Ovary (tissue), 9 donors: ENCODE data around the gene STAT6. TPM values are rescaled to one million over a fixed set of nuclear protein-coding genes. Genes with fewer than 3 reads are reported as not detected.

ENCODE experiments used
- DNase-seq, 5 donors: peaks; one replicate each; pipeline ENCODE4 v3.0.0-alpha.2; 2019 to 2020
- H3K27ac ChIP-seq, 2 donors: fragments of 200-600 bp; one replicate each; pipeline versions ENCODE4 v1.5.1 to v1.8.0; 2019 to 2022
- H3K27me3 ChIP-seq: fragments of 200-600 bp; one replicate; pipeline ENCODE4 v1.8.0; 2022
- H3K36me3 ChIP-seq: fragments of 200-600 bp; sonication (generic); one replicate; pipeline ENCODE4 v1.5.1; 2019
- H3K4me1 ChIP-seq: one replicate; pipeline ENCODE4 v1.8.1; 2013; ENCODE audit warnings: mild to moderate bottlenecking, moderate library complexity; ENCODE audit not compliant: insufficient read depth
- H3K4me3 ChIP-seq: fragments of 200-600 bp; sonication (generic); one replicate; pipeline ENCODE4 v1.5.1; 2017
- H3K9me3 ChIP-seq, 2 donors: fragments of 200-600 bp in 1 of 2; sonication (generic) in 1 of 2; one replicate each; pipeline versions ENCODE4 v1.5.1 to v1.8.1; 2013 to 2019; ENCODE audit warnings: mild to moderate bottlenecking in 1 of 2, moderate library complexity in 1 of 2
- CTCF ChIP-seq, 3 donors: fragments of 450-650 bp in 2 of 3; fragments of 200-600 bp in 1 of 3; IDR thresholded peaks; one replicate each; pipeline versions ENCODE4 v1.5.1 to v1.8.0; 2016 to 2022; ENCODE audit warnings: antibody characterized with exemption in 3 of 3, mild to moderate bottlenecking in 1 of 3
- EP300 ChIP-seq: sonication (generic); formaldehyde crosslinking; IDR thresholded peaks from one replicate; pipeline ENCODE4 v1.6.1; 2017; ENCODE audit warnings: antibody characterized with exemption
- POLR2A ChIP-seq: fragments of 450-650 bp; IDR thresholded peaks from one replicate; pipeline ENCODE4 v1.6.1; 2017; ENCODE audit warnings: antibody characterized with exemption, mild to moderate bottlenecking, moderate library complexity
- WGBS, 3 donors: extraction: QIAGEN DNeasy Blood & Tissue Kit in 1 of 3; methylation state at CpG; one replicate each; pipeline versions ENCODE4 v1.1.5 to v1.1.7; 2013 to 2017; 5-methylcytosine and 5-hydroxymethylcytosine counted together
- intact Hi-C, 4 donors: fragments of 100-400 bp; cut with DNase I; formaldehyde crosslinking; loops; one replicate each; pipeline versions ENCODE4 v1.11.0 to v1.15.1; 2022 to 2023
- polyA plus RNA-seq, 2 donors: library from polyadenylated mRNA; stranded (reverse); fragments of 200-250 nt in 1 of 2; fragments of 350-450 nt in 1 of 2; fragmentation: Illumina TruSeq in 1 of 2; extraction: RNeasy Lipid Tissue Mini Kit (QIAGEN cat#74804) in 1 of 2; gene quantifications; one replicate each; pipeline ENCODE4 v1.2.3, GENCODE V29; 2013 to 2014
- total RNA-seq, 7 donors: library from RNA; depleted of rRNA in 2 of 7; stranded (reverse); fragments of >200 nt in 2 of 7; fragmentation: NEBNext Ultra II Directional in 3 of 7; extraction: Animal tissue kit (Norgen Biotek cat#: 25700) in 3 of 7; gene quantifications; one replicate each; pipeline versions ENCODE4 v1.1.0 to v1.2.4, GENCODE V29; 2016 to 2023
- donor health status: DM: no; HTN: no; CAD: no; lungs with moderate emphysema.
- donor health status: DM: no; HTN: no; CAD: no.
- donor health status: Bipolar disorder and iron deficiency.
- donor health status: DM: yes; HTN: yes; CAD: no.
- donor health status: DM: no; HTN: no; CAD: no.
- donor health status: DM: yes; HTN: yes; CAD: no.

The STAT6 gene
- total and polyA plus RNA-seq, 9 donors = 67.4 to 211 (median 166) TPM

GRCh38 chr12:57046086-57046791 is 64.9 kb downstream of the STAT6 start:
- WGBS, 3 donors = 59 to 67% (median 64%) methylated on average over 6 of the region's 6 CpGs
- DNase-seq = no peak
- no peak for TF ChIP-seq EP300
- TF ChIP-seq POLR2A = no peak
- no peak for TF ChIP-seq CTCF (IDR thresholded peaks at IDR 0.05)
- Histone ChIP-seq H3K4me3 (no peak overlapping the region), H3K27ac (no peak overlapping the region), H3K36me3 (no peaks in the 10 kb centered on the region), H3K9me3 (no peaks in the 10 kb centered on the region), H3K27me3 (no peaks in the 10 kb centered on the region), H3K4me1 (no peaks in the 10 kb centered on the region)
- intact Hi-C loops = no loop called here

Other genes with a start within 250 kb of the STAT6 start
- gene SDR9C7, start 177.0 kb downstream of the STAT6 start, total RNA-seq = under 1 TPM in 3 of 7 donors, not detected in 4; 0.10 to 0.25 (median 0.25) TPM
- under 1 TPM in 1 of 2 donors, not detected in 1; 0.07 TPM for gene SDR9C7, start 177.0 kb downstream of the STAT6 start, polyA plus RNA-seq
- under 1 TPM; 0.24 to 0.64 (median 0.45) TPM for gene RDH16, start 153.8 kb downstream of the STAT6 start, total RNA-seq
- under 1 TPM; 0.22 to 0.34 TPM for gene RDH16, start 153.8 kb downstream of the STAT6 start, polyA plus RNA-seq
- 10 to 100 TPM in 1 of 7 donors, 1 to 10 TPM in 6; 3.3 to 10.4 (median 7.4) TPM for gene ZBTB39, start 104.8 kb downstream of the STAT6 start, total RNA-seq
- 1 to 10 TPM; 2.9 to 7.1 TPM for gene ZBTB39, start 104.8 kb downstream of the STAT6 start, polyA plus RNA-seq
- not detected for gene TAC3, start 94.8 kb downstream of the STAT6 start, total RNA-seq
- gene TAC3, start 94.8 kb downstream of the STAT6 start, polyA plus RNA-seq = 1 to 10 TPM in 1 of 2 donors, under 1 TPM in 1; 0.40 to 2.2 TPM
- gene MYO1A, start 61.2 kb downstream of the STAT6 start, total RNA-seq = 1 to 10 TPM in 1 of 7 donors, under 1 TPM in 4, not detected in 2; 0.10 to 2.6 (median 0.23) TPM
- gene MYO1A, start 61.2 kb downstream of the STAT6 start, polyA plus RNA-seq = under 1 TPM; 0.08 to 0.38 TPM
- gene NEMP1, start 32.6 kb downstream of the STAT6 start, total RNA-seq = 10 to 100 TPM in 5 of 7 donors, 1 to 10 TPM in 2; 6.8 to 14.9 (median 10.8) TPM
- gene NEMP1, start 32.6 kb downstream of the STAT6 start, polyA plus RNA-seq = 10 to 100 TPM in 1 of 2 donors, 1 to 10 TPM in 1; 5.8 to 11.1 TPM
- gene NAB2, start 22.2 kb downstream of the STAT6 start, total RNA-seq = 100 to 1,000 TPM in 1 of 7 donors, 10 to 100 TPM in 6; 37.6 to 103 (median 70.8) TPM
- gene NAB2, start 22.2 kb downstream of the STAT6 start, polyA plus RNA-seq = 10 to 100 TPM; 27.5 to 47.4 TPM
- gene LRP1, start 17.1 kb upstream of the STAT6 start, total RNA-seq = 100 to 1,000 TPM; 148 to 640 (median 405) TPM
- 100 to 1,000 TPM in 1 of 2 donors, 10 to 100 TPM in 1; 76.4 to 168 TPM for gene LRP1, start 17.1 kb upstream of the STAT6 start, polyA plus RNA-seq
- not detected for gene LRP1-AS, start 36.3 kb upstream of the STAT6 start, total RNA-seq
- gene LRP1-AS, start 36.3 kb upstream of the STAT6 start, polyA plus RNA-seq = not detected
- under 1 TPM in 1 of 7 donors, not detected in 6; 0.20 TPM for gene NXPH4, start 105.4 kb upstream of the STAT6 start, total RNA-seq
- under 1 TPM in 1 of 2 donors, not detected in 1; 0.13 TPM for gene NXPH4, start 105.4 kb upstream of the STAT6 start, polyA plus RNA-seq
- gene SHMT2, start 118.3 kb upstream of the STAT6 start, total RNA-seq = 100 to 1,000 TPM in 1 of 7 donors, 10 to 100 TPM in 6; 32.3 to 185 (median 46.6) TPM
- gene SHMT2, start 118.3 kb upstream of the STAT6 start, polyA plus RNA-seq = 10 to 100 TPM; 23.0 to 34.7 TPM
- gene STAC3, start 139.8 kb upstream of the STAT6 start, total RNA-seq = 1 to 10 TPM in 6 of 7 donors, under 1 TPM in 1; 0.66 to 2.3 (median 1.8) TPM
- 1 to 10 TPM in 1 of 2 donors, under 1 TPM in 1; 0.77 to 2.9 TPM for gene STAC3, start 139.8 kb upstream of the STAT6 start, polyA plus RNA-seq